ENCODE measurements around the gene CEP83.
A peak's percentile ranks its signal among the peaks of the same experiment; 100 is the strongest.
"Not testable (repeated sequence)": the region's sequence is repeated elsewhere in the genome, so short reads cannot be mapped to it uniquely, and the experiment has no call there.

Gene CEP83

DNA sequence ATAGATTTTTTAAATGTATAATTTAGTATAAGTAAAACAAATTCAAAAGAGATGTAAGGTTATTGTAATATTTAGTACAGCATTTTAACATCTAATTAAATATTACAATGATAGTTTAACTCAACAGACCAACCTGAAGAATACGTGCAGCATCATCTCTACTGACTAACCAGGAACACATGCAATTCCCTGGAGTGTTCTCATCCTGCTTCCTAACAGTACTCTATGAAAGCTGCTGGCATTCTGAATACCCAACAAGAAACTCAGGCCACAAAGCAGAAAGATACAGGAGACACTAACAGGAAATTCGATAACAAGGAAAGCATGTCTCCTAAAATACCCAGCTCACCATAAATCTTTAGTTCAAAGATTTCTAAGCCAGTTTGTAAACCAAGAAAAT lies 58.3 kb downstream of the CEP83 start:
- DNase-seq (no peak), ATAC-seq (ENCODE audit: insufficient read depth, low read depth) (no peak)
- Histone ChIP-seq H3K79me2 (ENCODE audit: insufficient read depth, low read length) (no peaks in the 10 kb centered on the region), H3K36me3 (ENCODE audit: insufficient read depth, low read length) (peaks cover 46% of the 10 kb centered on the region), H3K4me1 (ENCODE audit: insufficient read depth, low read length) (no peaks in the 10 kb centered on the region), H3K27ac (ENCODE audit: low read length) (no peak overlapping the region), H4K20me1 (ENCODE audit: insufficient read depth, low read length) (no peaks in the 10 kb centered on the region), H3K9me3 (ENCODE audit: insufficient read depth, low read length, severe bottlenecking) (peaks cover 11% of the 10 kb centered on the region), H3K9ac (ENCODE audit: low read depth, low read length) (no peak overlapping the region), H3K4me2 (ENCODE audit: insufficient read depth, low read length) (no peak overlapping the region), H3K4me3 (ENCODE audit: low read depth in 1 of 2, low read length in 2 of 2) (no peak overlapping the region), H2AFZ (ENCODE audit: low read depth, low read length) (no peak overlapping the region), H3K27me3 (ENCODE audit: insufficient read depth, low read length, poor library complexity) (no peaks in the 10 kb centered on the region)
- TF ChIP-seq, protein P1, sequence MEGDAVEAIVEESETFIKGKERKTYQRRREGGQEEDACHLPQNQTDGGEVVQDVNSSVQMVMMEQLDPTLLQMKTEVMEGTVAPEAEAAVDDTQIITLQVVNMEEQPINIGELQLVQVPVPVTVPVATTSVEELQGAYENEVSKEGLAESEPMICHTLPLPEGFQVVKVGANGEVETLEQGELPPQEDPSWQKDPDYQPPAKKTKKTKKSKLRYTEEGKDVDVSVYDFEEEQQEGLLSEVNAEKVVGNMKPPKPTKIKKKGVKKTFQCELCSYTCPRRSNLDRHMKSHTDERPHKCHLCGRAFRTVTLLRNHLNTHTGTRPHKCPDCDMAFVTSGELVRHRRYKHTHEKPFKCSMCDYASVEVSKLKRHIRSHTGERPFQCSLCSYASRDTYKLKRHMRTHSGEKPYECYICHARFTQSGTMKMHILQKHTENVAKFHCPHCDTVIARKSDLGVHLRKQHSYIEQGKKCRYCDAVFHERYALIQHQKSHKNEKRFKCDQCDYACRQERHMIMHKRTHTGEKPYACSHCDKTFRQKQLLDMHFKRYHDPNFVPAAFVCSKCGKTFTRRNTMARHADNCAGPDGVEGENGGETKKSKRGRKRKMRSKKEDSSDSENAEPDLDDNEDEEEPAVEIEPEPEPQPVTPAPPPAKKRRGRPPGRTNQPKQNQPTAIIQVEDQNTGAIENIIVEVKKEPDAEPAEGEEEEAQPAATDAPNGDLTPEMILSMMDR (IDR thresholded peaks at IDR 0.05; ENCODE audit: borderline replicate concordance, extremely low read depth, low read length, poor library complexity, severe bottlenecking): no peak
- no peak for TF ChIP-seq EZH2 (IDR thresholded peaks at IDR 0.05; ENCODE audit: borderline replicate concordance, low read depth, low read length, severe bottlenecking)

DNA sequence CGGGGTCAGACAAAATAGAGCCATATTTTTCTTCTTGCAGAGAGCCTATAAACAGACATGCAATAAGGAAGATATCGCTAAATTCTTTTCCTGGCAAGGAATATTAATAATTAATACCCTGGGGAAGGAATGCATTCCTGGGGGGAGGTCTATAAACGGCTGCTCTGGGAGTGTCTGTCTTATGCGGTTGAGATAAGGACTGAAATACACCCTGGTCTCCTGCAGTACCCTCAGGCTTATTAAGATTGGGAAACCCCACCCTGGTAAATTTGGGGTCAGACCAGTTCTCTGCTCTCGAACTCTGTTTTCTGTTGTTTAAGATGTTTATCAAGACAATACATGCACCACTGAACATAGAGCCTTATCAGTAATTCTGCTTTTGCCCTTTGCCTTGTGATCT lies 61.0 kb downstream of the CEP83 start:
- not testable (repeated sequence) for H3K4me1 ChIP-seq (ENCODE audit: insufficient read depth, low read length); H3K27ac ChIP-seq (ENCODE audit: low read length); H3K4me3 ChIP-seq (ENCODE audit: low read depth in 1 of 2, low read length in 2 of 2); H3K79me2 ChIP-seq (ENCODE audit: insufficient read depth, low read length); ATAC-seq (ENCODE audit: insufficient read depth, low read depth); H3K27me3 ChIP-seq (ENCODE audit: insufficient read depth, low read length, poor library complexity); H2AFZ ChIP-seq (ENCODE audit: low read depth, low read length); H3K4me2 ChIP-seq (ENCODE audit: insufficient read depth, low read length); H4K20me1 ChIP-seq (ENCODE audit: insufficient read depth, low read length); H3K9ac ChIP-seq (ENCODE audit: low read depth, low read length)
- Histone ChIP-seq H3K9me3 (ENCODE audit: insufficient read depth, low read length, severe bottlenecking) (peaks cover 11% of the 10 kb centered on the region), H3K36me3 (ENCODE audit: insufficient read depth, low read length) (peaks cover 46% of the 10 kb centered on the region)
- peak; percentile 11 for DNase-seq

DNA sequence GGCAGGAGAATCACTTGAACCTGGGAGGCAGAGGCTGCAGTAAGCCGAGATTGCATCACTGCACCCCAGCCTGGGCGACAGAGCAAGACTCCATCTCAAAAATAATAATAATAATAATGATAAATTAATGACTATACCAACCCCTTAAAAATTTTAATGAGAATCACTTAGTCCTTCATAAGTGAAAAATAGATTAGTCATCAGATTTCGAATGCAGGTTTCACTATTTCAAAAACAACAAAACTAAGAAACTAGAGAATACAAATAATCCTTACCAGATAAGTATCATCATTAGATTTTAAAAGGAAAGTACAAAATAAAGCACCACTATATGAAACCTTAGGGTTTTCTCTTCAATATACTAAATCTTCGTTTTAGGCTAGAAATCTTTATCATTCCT lies 62.3 kb downstream of the CEP83 start:
- no peak overlapping the region for H3K27ac ChIP-seq (ENCODE audit: low read length)
- ATAC-seq (ENCODE audit: insufficient read depth, low read depth) (no peak), DNase-seq (no peak)
- peaks cover 37% of the 10 kb centered on the region for H3K36me3 ChIP-seq (ENCODE audit: insufficient read depth, low read length)
- no peak overlapping the region for H3K4me2 ChIP-seq (ENCODE audit: insufficient read depth, low read length)
- TF ChIP-seq, protein P1 (IDR thresholded peaks at IDR 0.05; ENCODE audit: borderline replicate concordance, extremely low read depth, low read length, poor library complexity, severe bottlenecking): no peak
- TF ChIP-seq EZH2 (IDR thresholded peaks at IDR 0.05; ENCODE audit: borderline replicate concordance, low read depth, low read length, severe bottlenecking): no peak
- no peaks in the 10 kb centered on the region for H3K79me2 ChIP-seq (ENCODE audit: insufficient read depth, low read length)
- H2AFZ ChIP-seq (ENCODE audit: low read depth, low read length): no peak overlapping the region
- no peaks in the 10 kb centered on the region for H3K4me1 ChIP-seq (ENCODE audit: insufficient read depth, low read length)
- H3K27me3 ChIP-seq (ENCODE audit: insufficient read depth, low read length, poor library complexity): no peaks in the 10 kb centered on the region
- H3K9me3 ChIP-seq (ENCODE audit: insufficient read depth, low read length, severe bottlenecking): peaks cover 11% of the 10 kb centered on the region
- H3K9ac ChIP-seq (ENCODE audit: low read depth, low read length): no peak overlapping the region
- no peaks in the 10 kb centered on the region for H4K20me1 ChIP-seq (ENCODE audit: insufficient read depth, low read length)
- H3K4me3 ChIP-seq (ENCODE audit: low read depth in 1 of 2, low read length in 2 of 2): no peak overlapping the region

DNA sequence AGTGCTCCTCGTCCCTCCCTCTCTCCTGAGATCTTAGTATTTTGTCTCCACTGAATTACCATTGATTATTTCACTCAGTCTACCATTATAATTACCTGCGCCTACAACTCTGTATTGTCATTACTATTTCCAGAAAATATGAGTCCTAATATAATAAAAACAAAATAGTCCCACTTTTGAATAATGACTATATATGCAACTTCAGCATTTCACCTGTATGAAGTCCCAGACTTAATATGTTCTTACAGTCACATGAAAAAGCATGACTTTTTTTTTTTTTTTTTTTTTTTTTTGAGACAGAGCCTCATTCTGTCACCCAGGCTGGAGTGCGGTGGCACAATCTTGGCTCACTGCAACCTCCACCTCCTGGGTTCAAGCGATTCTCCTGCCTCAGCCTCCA lies 63.7 kb downstream of the CEP83 start:
- Histone ChIP-seq H3K36me3 (ENCODE audit: insufficient read depth, low read length) (peaks cover 25% of the 10 kb centered on the region), H3K9me3 (ENCODE audit: insufficient read depth, low read length, severe bottlenecking) (peaks cover 11% of the 10 kb centered on the region)
- not testable (repeated sequence) for H3K4me3 ChIP-seq (ENCODE audit: low read depth in 1 of 2, low read length in 2 of 2); H3K4me1 ChIP-seq (ENCODE audit: insufficient read depth, low read length); H4K20me1 ChIP-seq (ENCODE audit: insufficient read depth, low read length); H3K27me3 ChIP-seq (ENCODE audit: insufficient read depth, low read length, poor library complexity); ATAC-seq (ENCODE audit: insufficient read depth, low read depth); H3K27ac ChIP-seq (ENCODE audit: low read length); H2AFZ ChIP-seq (ENCODE audit: low read depth, low read length); H3K79me2 ChIP-seq (ENCODE audit: insufficient read depth, low read length); H3K4me2 ChIP-seq (ENCODE audit: insufficient read depth, low read length); DNase-seq; H3K9ac ChIP-seq (ENCODE audit: low read depth, low read length)

All from DND-41 (cell line).